A673 (cell line): ENCODE data around the gene DLEC1.

Source experiments
- EZH2 ChIP-seq: fragments of 200-600 bp; sonication (generic); IDR thresholded peaks from 2 replicates; pipeline ENCODE4 v1.6.1; 2017; ENCODE audit warnings: borderline replicate concordance, low read depth, mild to moderate bottlenecking, mixed read lengths, antibody characterized with exemption, low read length; ENCODE audit not compliant: poor library complexity, severe bottlenecking
- TF ChIP-seq, protein P1 (sequence below): fragments of 300-800, 200-600 bp; sonication (generic); conservative IDR thresholded peaks from 2 replicates; pipeline ENCODE4 v1.5.1; 2017; ENCODE audit warnings: low read depth, mild to moderate bottlenecking, antibody characterized with exemption, low read length, moderate library complexity, mixed read lengths

DNA sequence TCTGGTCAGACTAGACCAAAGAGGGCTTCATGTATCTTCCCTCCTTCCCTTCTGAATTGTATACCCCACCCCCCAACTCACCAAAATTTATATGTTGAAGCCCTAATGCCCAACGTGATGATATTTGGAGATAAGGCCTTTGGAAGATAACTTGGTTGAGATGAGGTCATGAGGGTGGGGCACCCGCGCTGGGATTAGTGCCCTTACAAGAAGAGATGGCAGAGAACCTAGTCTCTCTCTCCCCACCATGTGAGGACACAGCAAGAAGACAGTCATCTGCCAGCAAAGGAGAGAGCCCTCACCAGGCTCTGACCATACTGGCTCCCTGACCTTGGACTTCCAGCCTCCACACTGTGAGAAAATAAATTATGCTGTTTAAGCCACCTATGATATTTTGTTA, 23.0 kb upstream of the DLEC1 start:
- TF ChIP-seq, protein P1, sequence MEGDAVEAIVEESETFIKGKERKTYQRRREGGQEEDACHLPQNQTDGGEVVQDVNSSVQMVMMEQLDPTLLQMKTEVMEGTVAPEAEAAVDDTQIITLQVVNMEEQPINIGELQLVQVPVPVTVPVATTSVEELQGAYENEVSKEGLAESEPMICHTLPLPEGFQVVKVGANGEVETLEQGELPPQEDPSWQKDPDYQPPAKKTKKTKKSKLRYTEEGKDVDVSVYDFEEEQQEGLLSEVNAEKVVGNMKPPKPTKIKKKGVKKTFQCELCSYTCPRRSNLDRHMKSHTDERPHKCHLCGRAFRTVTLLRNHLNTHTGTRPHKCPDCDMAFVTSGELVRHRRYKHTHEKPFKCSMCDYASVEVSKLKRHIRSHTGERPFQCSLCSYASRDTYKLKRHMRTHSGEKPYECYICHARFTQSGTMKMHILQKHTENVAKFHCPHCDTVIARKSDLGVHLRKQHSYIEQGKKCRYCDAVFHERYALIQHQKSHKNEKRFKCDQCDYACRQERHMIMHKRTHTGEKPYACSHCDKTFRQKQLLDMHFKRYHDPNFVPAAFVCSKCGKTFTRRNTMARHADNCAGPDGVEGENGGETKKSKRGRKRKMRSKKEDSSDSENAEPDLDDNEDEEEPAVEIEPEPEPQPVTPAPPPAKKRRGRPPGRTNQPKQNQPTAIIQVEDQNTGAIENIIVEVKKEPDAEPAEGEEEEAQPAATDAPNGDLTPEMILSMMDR = no peak
- no peak for TF ChIP-seq EZH2
